HG02852 (cell line): ENCODE data around the gene MBNL1.

ENCODE experiments used
- ATAC-seq: cut with Tn5 transposase; IDR thresholded peaks from one replicate; pipeline ENCODE4 v1.9.1; 2021; ENCODE audit warnings: mild to moderate bottlenecking, moderate library complexity; ENCODE audit not compliant: unreplicated experiment

Gene MBNL1

GRCh38 chr3:152466784-152467183 lies 198.1 kb downstream of the MBNL1 start:
- ATAC-seq, result no peak

GRCh38 chr3:152469248-152470025 lies 200.7 kb downstream of the MBNL1 start:
- no peak for ATAC-seq

GRCh38 chr3:152470095-152470494 lies 201.4 kb downstream of the MBNL1 start:
- no peak for ATAC-seq

GRCh38 chr3:152470893-152471292 lies 202.2 kb downstream of the MBNL1 start:
- ATAC-seq, result no peak

GRCh38 chr3:152471814-152472671 lies 203.3 kb downstream of the MBNL1 start:
- ATAC-seq, result no peak

- no peak for ATAC-seq
These were observed 203.9 kb downstream of the MBNL1 start for GRCh38 chr3:152472672-152472954.

GRCh38 chr3:152474585-152474984 lies 205.9 kb downstream of the MBNL1 start:
- peak; percentile 76 for ATAC-seq

GRCh38 chr3:152477422-152477821 lies 208.7 kb downstream of the MBNL1 start:
- ATAC-seq, result no peak

- peak; percentile 97 for ATAC-seq
These were observed 211.7 kb downstream of the MBNL1 start for GRCh38 chr3:152480282-152480953.

GRCh38 chr3:152486364-152486763 lies 217.6 kb downstream of the MBNL1 start:
- no peak for ATAC-seq

- ATAC-seq, result no peak
These were observed 219.7 kb downstream of the MBNL1 start for GRCh38 chr3:152488449-152488848.

- peak; percentile 52 for ATAC-seq
These were observed 223.2 kb downstream of the MBNL1 start for GRCh38 chr3:152491922-152492321.

- ATAC-seq, result no peak
These were observed 227.6 kb downstream of the MBNL1 start for GRCh38 chr3:152496286-152496685.

- ATAC-seq, result peak; percentile 58
These were observed 228.0 kb downstream of the MBNL1 start for GRCh38 chr3:152496716-152497115.

- ATAC-seq, result no peak
These were observed 228.7 kb downstream of the MBNL1 start for GRCh38 chr3:152497457-152497856.

- no peak for ATAC-seq
These were observed 229.2 kb downstream of the MBNL1 start for GRCh38 chr3:152497890-152498289.

GRCh38 chr3:152499791-152500385 lies 231.2 kb downstream of the MBNL1 start:
- ATAC-seq, result no peak

- ATAC-seq, result peak; percentile 96
These were observed 237.2 kb downstream of the MBNL1 start for GRCh38 chr3:152505926-152506325.

- ATAC-seq, result no peak
These were observed 240.0 kb downstream of the MBNL1 start for GRCh38 chr3:152508705-152509104.

GRCh38 chr3:152511904-152512303 lies 243.2 kb downstream of the MBNL1 start:
- ATAC-seq, result peak; percentile 75

GRCh38 chr3:152513301-152513960 lies 244.7 kb downstream of the MBNL1 start:
- ATAC-seq, result no peak
